Smooth muscle cell (in vitro differentiated cells): ENCODE data around the gene RABGAP1L. TPM values are rescaled to one million over a fixed set of nuclear protein-coding genes. Genes with fewer than 3 reads are reported as not detected.
A peak's percentile ranks its signal among the peaks of the same experiment; 100 is the strongest.

ENCODE experiments used
- DNase-seq: peaks from one replicate; lab custom pipeline; 2025; ENCODE audit not compliant: unreplicated experiment; lab: John Stamatoyannopoulos, UW
- H2AFZ ChIP-seq: fragments of 200-600 bp; sonication (generic); 2 replicates; pipeline ENCODE4 v1.6.0; 2016; ENCODE audit warnings: antibody characterized with exemption, low read depth, mild to moderate bottlenecking
- H3F3A ChIP-seq: fragments of 200-600 bp; sonication (generic); 2 replicates; pipeline ENCODE4 v1.6.0; 2017; ENCODE audit warnings: antibody characterized with exemption, low read depth
- H3K27ac ChIP-seq: fragments of 200-600 bp; sonication (generic); 2 replicates; pipeline ENCODE4 v1.5.1; 2016; ENCODE audit warnings: low read depth, mild to moderate bottlenecking
- H3K27me3 ChIP-seq: fragments of 200-600 bp; sonication (generic); 2 replicates; pipeline ENCODE4 v1.6.1; 2016; ENCODE audit warnings: low read depth, mild to moderate bottlenecking
- H3K36me3 ChIP-seq: fragments of 200-600 bp; sonication (generic); 2 replicates; pipeline ENCODE4 v1.5.1; 2016; ENCODE audit warnings: low read depth
- H3K4me1 ChIP-seq: fragments of 200-600 bp; sonication (generic); 2 replicates; pipeline ENCODE4 v1.5.1; 2016; ENCODE audit warnings: low read depth
- H3K4me2 ChIP-seq: fragments of 200-600 bp; sonication (generic); 2 replicates; pipeline ENCODE4 v1.6.0; 2016; ENCODE audit warnings: mild to moderate bottlenecking
- H3K4me3 ChIP-seq: fragments of 200-600 bp; sonication (generic); 2 replicates; pipeline ENCODE4 v1.5.1; 2016; ENCODE audit warnings: mild to moderate bottlenecking
- H3K79me2 ChIP-seq: fragments of 200-600 bp; sonication (generic); 2 replicates; pipeline ENCODE4 v1.6.0; 2016; ENCODE audit warnings: low read depth, mild to moderate bottlenecking
- H3K9ac ChIP-seq: fragments of 200-600 bp; sonication (generic); 2 replicates; pipeline ENCODE4 v1.6.0; 2016; ENCODE audit warnings: low read depth
- H3K9me3 ChIP-seq: fragments of 200-600 bp; sonication (generic); replicated peaks from 2 replicates; pipeline ENCODE4 v1.5.1; 2016; ENCODE audit warnings: low read depth
- H4K20me1 ChIP-seq: fragments of 200-600 bp; sonication (generic); 2 replicates; pipeline ENCODE4 v1.6.0; 2016; ENCODE audit warnings: low read depth
- CTCF ChIP-seq: fragments of 200-600 bp; sonication (generic); IDR thresholded peaks from 2 replicates; pipeline ENCODE4 v1.5.1; 2017; ENCODE audit warnings: borderline replicate concordance, mild to moderate bottlenecking, antibody characterized with exemption; ENCODE audit not compliant: insufficient read depth, poor library complexity, severe bottlenecking
- WGBS: methylation state at CpG from one replicate; pipeline ENCODE4 v1.1.7; 2016; ENCODE audit warnings: low lambda C conversion rate; 5-methylcytosine and 5-hydroxymethylcytosine counted together
- polyA plus RNA-seq: library from polyadenylated mRNA; unstranded; fragments of >200 nt; fragmentation: Nextera tagmentation; extraction: Ambion mirVana; gene quantifications from 2 replicates; pipeline ENCODE4 v1.2.1, GENCODE V29; 2016
- total RNA-seq: library from RNA; depleted of rRNA; stranded (reverse); fragments of >200 nt; gene quantifications from 2 replicates; pipeline ENCODE4 v1.2.3, GENCODE V29; 2014

The RABGAP1L gene
- total and polyA plus RNA-seq, 2 experiments from 2014 or later = 4.8 to 24.7 TPM

GRCh38 chr1:174850726-174851125 is 691.4 kb downstream of the RABGAP1L start:
- Histone ChIP-seq H3K27ac (no peak overlapping the region), H3K4me1 (no peaks in the 10 kb centered on the region), H3K79me2 (no peaks in the 10 kb centered on the region), H3K9me3 (no peaks in the 10 kb centered on the region), H3K4me2 (no peak overlapping the region), H2AFZ (no peak overlapping the region), H3K4me3 (no peak overlapping the region), H3K9ac (no peak overlapping the region), H3K27me3 (no peaks in the 10 kb centered on the region), H4K20me1 (no peaks in the 10 kb centered on the region), H3K36me3 (no peaks in the 10 kb centered on the region), H3F3A (no peaks in the 10 kb centered on the region)
- no peak for TF ChIP-seq CTCF
- DNase-seq = no peak
- WGBS = 97% methylated on average over 1 of the region's 1 CpG

GRCh38 chr1:174858301-174858700 is 699.0 kb downstream of the RABGAP1L start:
- Histone ChIP-seq H3K9me3 (no peaks in the 10 kb centered on the region), H3K4me1 (no peaks in the 10 kb centered on the region), H4K20me1 (no peaks in the 10 kb centered on the region), H3F3A (no peaks in the 10 kb centered on the region), H3K4me2 (no peak overlapping the region), H3K79me2 (no peaks in the 10 kb centered on the region), H3K36me3 (no peaks in the 10 kb centered on the region), H3K4me3 (no peak overlapping the region), H3K9ac (no peak overlapping the region), H3K27ac (no peak overlapping the region), H3K27me3 (no peaks in the 10 kb centered on the region), H2AFZ (no peak overlapping the region)
- WGBS = 100% methylated on average over 1 of the region's 1 CpG
- DNase-seq = no peak
- no peak for TF ChIP-seq CTCF

- no peak for DNase-seq
- Histone ChIP-seq H3K79me2 (no peaks in the 10 kb centered on the region), H3K4me1 (peaks cover 17% of the 10 kb centered on the region), H3F3A (no peaks in the 10 kb centered on the region), H4K20me1 (no peaks in the 10 kb centered on the region), H3K27ac (no peak overlapping the region), H3K36me3 (no peaks in the 10 kb centered on the region), H2AFZ (no peak overlapping the region), H3K9me3 (no peaks in the 10 kb centered on the region), H3K27me3 (peaks cover 3% of the 10 kb centered on the region), H3K9ac (no peak overlapping the region), H3K4me2 (no peak overlapping the region), H3K4me3 (no peak overlapping the region)
- 97% methylated on average over 1 of the region's 1 CpG for WGBS
- TF ChIP-seq CTCF = no peak
Measured at GRCh38 chr1:174870319-174870718, 711.0 kb downstream of the RABGAP1L start.

GRCh38 chr1:174871886-174872285 is 712.6 kb downstream of the RABGAP1L start:
- peaks cover 6% of the 10 kb centered on the region for H3K27me3 ChIP-seq
- no peak overlapping the region for H2AFZ ChIP-seq
- H4K20me1 ChIP-seq = no peaks in the 10 kb centered on the region
- H3K79me2 ChIP-seq = no peaks in the 10 kb centered on the region
- no peaks in the 10 kb centered on the region for H3K9me3 ChIP-seq
- peak overlapping the region; percentile 33 for H3K4me2 ChIP-seq
- peak overlapping the region; percentile 95 for H3K27ac ChIP-seq
- no peaks in the 10 kb centered on the region for H3F3A ChIP-seq
- no peaks in the 10 kb centered on the region for H3K36me3 ChIP-seq
- no peak for DNase-seq
- 21% methylated on average over 2 of the region's 2 CpGs for WGBS
- H3K9ac ChIP-seq = peak overlapping the region; percentile 72
- peaks cover 32% of the 10 kb centered on the region for H3K4me1 ChIP-seq
- H3K4me3 ChIP-seq = no peak overlapping the region
- TF ChIP-seq CTCF = no peak
